HG03097 (cell line): ENCODE results near the gene TWF2.

Experiments used
- ATAC-seq: cut with Tn5 transposase; IDR thresholded peaks from one replicate; pipeline ENCODE4 v1.9.1; 2021; ENCODE audit not compliant: unreplicated experiment, low FRiP score

The TWF2 gene

GRCh38 chr3:52240059-52240885 is 1.3 kb upstream of the TWF2 start:
- no peak for ATAC-seq

DNA sequence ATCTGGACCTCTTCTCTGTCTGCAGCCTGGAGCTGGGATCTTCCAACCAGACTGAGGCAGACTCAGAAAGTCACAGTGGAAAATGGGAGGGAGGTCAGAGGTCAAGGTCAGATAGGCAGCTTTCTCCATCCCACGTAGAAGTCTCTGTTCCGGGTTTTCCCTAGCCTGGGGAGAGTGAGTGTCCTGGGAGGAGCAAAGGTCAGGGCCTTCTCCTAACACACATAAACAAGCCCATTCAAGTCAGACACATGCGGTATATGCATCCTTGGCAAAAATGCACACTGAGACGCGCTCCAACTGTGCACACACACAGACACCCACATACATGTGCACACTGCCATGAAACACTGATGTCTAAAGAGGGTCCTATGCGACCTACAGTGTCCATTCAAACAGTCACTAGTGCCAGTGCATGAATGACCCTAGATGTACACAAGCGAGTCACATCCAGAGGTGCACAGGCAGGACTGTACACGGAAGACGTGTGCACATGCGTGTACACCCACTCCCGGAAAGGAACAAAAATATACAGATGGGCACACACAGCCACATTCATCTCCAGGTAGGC is 681 bp downstream of the TWF2 start:
- ATAC-seq, result no peak

GRCh38 chr3:52237657-52238172 is 1.2 kb downstream of the TWF2 start:
- ATAC-seq, result no peak

GRCh38 chr3:52237006-52237656 is 1.8 kb downstream of the TWF2 start:
- no peak for ATAC-seq

DNA sequence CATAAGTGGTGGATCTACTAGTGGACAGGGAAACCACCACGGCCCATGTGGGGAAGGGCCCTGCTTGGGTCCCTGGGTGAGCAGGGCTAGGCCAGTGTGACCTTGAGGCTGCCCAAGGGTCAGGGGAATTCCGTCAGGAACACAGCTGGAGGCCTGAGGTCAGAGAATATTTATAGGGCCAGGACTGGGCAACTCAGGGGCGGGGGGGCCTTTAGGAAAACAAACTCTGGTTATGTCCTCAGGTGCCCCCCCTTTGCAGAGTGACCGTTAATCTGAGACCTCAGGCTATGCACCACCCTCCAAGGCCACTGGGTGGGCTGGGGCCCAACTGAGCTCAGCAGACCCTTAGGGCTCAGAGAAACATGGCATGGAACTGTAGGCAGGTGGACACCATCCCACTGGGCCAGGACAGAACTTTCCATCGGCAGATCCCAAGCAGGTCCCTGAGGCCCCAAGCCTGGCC is 2.5 kb downstream of the TWF2 start:
- no peak for ATAC-seq

- ATAC-seq, result no peak
These were observed 4.2 kb downstream of the TWF2 start for GRCh38 chr3:52234516-52235447.

GRCh38 chr3:52233968-52234367 is 5.0 kb downstream of the TWF2 start:
- no peak for ATAC-seq

- no peak for ATAC-seq
These were observed 5.8 kb downstream of the TWF2 start for GRCh38 chr3:52233108-52233591.

GRCh38 chr3:52232279-52233107 is 6.5 kb downstream of the TWF2 start:
- no peak for ATAC-seq

DNA sequence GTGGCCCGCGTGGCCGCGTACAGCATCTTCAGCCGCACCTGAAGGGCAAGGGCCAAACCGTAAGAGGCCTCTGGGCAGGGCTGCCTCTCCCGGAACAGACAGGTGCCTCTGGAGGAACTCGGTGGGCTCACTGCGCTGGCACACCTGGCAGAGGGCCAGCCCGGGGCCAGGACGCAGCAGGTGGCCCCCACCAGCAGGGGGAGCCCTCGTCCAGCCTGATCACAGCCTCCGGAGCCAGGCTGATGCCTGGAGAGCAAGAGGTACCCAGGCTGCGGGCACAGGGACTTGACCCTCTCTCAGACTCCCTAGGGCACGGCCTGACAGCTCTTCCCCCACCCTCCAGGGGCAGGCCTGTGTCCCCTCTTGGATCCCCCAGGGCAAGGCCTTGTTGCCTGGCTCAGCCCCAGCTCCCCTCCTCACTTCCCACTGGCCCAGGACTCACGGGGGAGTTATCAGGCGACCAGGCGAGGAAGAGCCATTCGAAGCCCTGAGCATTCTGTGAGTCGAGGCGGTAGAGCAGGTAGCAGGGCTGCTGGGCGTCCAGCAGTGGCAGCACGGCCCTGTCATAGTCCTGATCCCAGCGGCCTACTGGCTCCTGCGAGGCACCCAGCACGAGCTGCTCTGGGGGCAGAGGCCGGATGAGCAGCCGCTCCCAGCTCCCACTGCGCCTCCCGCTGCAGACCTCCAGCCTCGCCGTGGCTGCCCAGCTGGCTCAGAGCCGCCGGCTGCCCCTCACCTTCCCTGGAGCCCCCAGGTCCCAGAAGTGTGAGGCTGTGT is 7.3 kb downstream of the TWF2 start:
- ATAC-seq, result no peak

- ATAC-seq, result no peak
These were observed 8.0 kb downstream of the TWF2 start for GRCh38 chr3:52230889-52231499.

DNA sequence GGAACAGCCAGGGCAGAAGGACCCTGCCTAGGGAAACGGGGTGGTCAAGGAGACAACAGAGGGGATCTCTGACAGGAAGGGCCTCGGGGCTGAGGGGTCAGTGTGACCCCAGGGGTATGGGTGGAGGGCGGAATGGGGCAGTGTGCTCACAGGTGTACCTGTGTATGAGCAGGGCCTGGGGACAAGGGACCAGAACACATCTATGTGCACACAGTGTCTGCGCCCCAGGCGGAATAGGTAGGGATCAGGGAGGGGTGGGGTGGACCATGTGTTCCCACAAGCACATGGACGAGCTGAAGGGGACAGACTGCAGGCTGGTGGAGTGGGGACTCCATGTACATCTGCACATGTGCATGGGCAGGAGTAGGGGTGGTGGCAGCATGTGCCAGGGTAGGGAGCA is 8.5 kb downstream of the TWF2 start:
- ATAC-seq, result no peak

DNA sequence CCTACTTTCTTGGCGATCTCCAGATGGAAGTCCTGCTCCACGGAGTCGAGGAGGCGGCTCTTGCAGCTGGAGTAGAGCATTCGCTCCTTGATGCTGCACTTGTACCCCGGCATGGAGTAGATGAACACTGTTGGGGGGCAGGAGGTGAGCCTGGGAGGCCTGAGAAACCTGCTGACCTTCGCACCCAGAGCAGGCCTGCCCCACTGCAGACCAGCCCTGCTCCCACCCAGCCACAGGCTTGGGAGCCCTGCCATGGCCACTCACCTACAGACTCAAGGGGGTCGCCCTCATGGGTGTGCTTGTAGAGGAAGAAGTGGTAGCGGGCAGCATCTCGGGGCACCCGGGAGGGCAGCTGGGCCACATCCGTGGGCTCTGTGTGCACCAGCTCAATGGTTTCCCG is 9.3 kb downstream of the TWF2 start:
- no peak for ATAC-seq

DNA sequence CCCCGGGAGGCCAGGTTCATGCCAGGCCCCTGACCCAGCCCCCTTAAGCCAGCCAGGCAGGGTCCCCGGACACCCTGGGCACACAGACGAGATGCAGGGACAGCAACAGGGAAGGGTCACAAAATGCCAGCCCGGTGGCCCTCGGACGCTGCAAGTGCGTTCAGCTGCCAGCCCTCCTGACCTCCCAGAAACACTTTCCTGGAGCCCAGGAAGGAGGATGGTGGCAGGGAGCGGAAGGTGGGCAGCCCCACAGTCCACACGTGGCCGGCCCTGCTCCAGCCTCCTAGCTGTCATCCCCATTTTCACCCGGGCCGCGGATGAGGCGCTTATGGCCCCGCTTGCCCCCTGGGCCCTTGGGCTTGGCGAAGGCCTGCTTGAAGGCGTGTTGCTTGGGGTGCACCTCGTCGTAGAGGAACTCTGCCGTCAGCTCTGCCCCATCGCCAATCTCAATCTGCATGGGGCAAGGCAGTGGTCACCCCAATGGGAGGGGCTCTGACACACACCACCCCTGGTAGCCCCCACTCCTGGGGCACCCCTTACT is 10.1 kb downstream of the TWF2 start:
- ATAC-seq, result no peak

- no peak for ATAC-seq
These were observed 10.7 kb downstream of the TWF2 start for GRCh38 chr3:52228266-52228665.

DNA sequence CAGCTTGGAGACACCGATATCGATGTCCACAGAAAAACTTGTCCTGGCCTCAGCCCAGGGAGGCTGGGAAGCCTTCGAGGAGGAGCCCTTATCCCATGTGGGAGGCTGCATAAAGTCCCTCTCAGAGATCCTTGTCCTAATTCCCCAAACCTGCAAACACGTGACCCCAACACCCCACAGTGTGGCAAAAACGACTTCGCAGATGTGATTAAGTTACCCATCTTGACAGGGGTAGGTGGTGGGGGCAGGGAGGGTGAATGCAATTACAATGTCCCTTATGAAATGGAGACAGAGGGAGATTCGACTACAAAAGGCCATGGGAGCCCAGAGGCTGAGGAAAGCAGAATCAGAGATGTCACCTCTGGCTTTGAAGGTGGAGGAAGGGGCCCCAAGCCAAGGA is 11.2 kb downstream of the TWF2 start:
- ATAC-seq, result no peak

GRCh38 chr3:52227117-52227516 is 11.8 kb downstream of the TWF2 start:
- no peak for ATAC-seq

DNA sequence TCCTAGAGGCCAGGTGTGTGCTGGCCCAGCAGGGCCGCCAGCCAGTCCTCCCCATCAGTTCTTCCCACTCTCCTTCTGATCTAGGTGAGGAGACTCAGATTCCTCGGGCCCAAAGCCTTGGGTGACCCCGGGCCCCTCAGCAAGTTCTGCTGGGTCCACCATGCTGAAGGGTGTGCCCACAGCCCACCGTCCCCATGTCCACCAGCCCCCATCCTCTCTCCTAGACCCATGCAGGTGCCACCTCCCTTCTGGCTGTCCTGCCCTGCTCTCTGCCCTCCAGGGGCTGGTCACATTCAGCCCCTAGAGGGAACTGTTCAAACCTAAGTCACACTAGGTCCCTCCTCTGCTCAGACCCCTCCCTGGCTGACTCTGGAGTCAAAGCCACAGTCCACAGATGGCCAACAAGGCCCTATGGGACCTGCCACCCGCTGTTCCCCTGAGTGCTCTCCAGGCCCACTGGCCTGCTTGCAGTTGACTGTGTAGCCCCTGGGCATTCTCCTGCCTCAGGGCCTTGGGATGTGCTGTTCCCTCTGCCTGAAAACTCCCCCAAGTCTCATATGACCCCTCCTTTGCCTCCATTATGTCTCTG is 12.6 kb downstream of the TWF2 start:
- no peak for ATAC-seq
